GM06990 (cell line): ENCODE results near the gene LMTK2.
A peak's percentile ranks its signal among the peaks of the same experiment; 100 is the strongest.

ENCODE experiments used
- DNase-seq: peaks from one replicate; pipeline ENCODE4 v3.0.0-alpha.2; 2011; ENCODE audit not compliant: insufficient read length; ENCODE audit errors: extremely low read depth
- H3K27me3 ChIP-seq: replicated peaks from 2 replicates; pipeline ENCODE4 v1.6.0; 2011; ENCODE audit warnings: low read length; ENCODE audit not compliant: control insufficient read depth, insufficient read depth
- H3K36me3 ChIP-seq: 2 replicates; pipeline ENCODE4 v1.5.1; 2011; ENCODE audit warnings: low read length; ENCODE audit not compliant: control insufficient read depth, insufficient read depth
- H3K4me3 ChIP-seq: replicated peaks from 2 replicates; pipeline ENCODE4 v1.5.1; 2011; ENCODE audit warnings: low read depth, mild to moderate bottlenecking, control low read depth, low read length
- CTCF ChIP-seq: IDR thresholded peaks from 2 replicates; pipeline ENCODE4 v1.5.1; 2011; ENCODE audit warnings: low read length, control low read depth, mild to moderate bottlenecking, inconsistent platforms; ENCODE audit not compliant: insufficient read depth, poor library complexity, severe bottlenecking

Gene LMTK2

GRCh38 chr7:98137826-98138151 is 31.1 kb downstream of the LMTK2 start:
- no peak for TF ChIP-seq CTCF
- Histone ChIP-seq H3K4me3 (no peak overlapping the region), H3K36me3 (no peaks in the 10 kb centered on the region; the same call in 1 of the 2 replicates), H3K27me3 (no peaks in the 10 kb centered on the region)
- DNase-seq: peak; percentile 71

DNA sequence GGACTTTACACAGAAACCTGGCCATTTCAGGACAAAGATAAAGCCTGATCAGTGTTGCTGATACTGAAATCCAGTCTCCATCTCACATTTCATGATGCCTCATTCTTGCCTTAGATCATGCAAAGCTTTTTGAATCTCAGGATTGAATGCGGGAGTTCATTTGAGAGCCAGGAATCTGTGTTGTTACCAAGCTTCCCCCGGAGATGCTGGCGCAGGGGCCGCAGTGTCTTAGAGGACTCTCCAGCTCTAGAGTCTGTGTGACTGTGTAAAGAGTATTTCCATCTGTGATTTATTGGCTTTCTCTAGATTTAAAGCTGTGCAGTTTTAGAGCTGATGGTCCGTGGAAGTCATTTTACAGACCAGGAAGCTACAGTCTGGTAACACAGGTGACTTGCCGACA is 32.0 kb downstream of the LMTK2 start:
- Histone ChIP-seq H3K27me3 (no peaks in the 10 kb centered on the region), H3K4me3 (no peak overlapping the region), H3K36me3 (no peaks in the 10 kb centered on the region; the same call in 1 of the 2 replicates)
- DNase-seq: no peak
- TF ChIP-seq CTCF: no peak

DNA sequence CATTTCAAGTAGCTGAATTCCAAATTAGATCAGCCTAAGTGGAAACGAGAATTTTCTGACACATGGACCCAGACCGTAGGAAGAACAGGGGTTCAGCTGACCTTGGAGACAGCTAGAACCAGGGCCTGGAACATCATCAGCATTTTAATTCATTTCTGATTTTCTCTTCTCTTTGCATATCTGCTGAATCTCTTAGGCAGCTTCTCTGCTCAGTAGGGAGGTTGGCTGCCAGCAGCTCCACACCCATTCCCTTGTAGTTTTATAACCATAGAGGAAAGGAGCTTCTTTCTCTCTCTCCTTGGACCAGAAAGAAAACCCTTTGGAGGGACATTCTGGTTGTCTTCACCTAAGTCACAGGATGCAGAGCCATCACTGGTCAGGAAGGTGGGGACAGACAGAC is 36.0 kb downstream of the LMTK2 start:
- Histone ChIP-seq H3K27me3 (no peaks in the 10 kb centered on the region), H3K36me3 (no peaks in the 10 kb centered on the region; the same call in 1 of the 2 replicates), H3K4me3 (no peak overlapping the region)
- TF ChIP-seq CTCF: no peak
- no peak for DNase-seq

DNA sequence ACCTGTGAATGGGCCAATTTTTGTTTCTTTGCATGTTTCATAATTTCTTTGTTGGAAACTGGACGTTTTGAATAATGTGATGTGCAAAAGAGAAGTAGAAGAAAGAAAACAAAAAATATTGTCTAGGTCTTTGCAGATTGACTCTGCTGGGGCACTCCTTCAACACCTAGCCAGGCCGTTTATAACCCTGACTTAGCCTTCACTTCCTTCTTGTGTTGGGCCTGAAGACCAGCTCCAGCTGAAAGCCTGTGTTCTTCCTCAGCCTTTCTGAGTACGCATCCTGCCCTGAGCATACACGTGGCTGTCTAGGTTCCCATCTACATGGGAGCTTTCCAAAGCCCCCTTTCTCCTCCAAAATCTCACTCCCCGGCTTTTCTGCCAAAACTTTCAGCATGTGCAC is 41.9 kb downstream of the LMTK2 start:
- TF ChIP-seq CTCF: no peak
- peaks cover 2% of the 10 kb centered on the region for H3K36me3 ChIP-seq

GRCh38 chr7:98149116-98149692 is 42.5 kb downstream of the LMTK2 start:
- Histone ChIP-seq H3K36me3 (peaks cover 2% of the 10 kb centered on the region), H3K4me3 (no peak overlapping the region), H3K27me3 (no peaks in the 10 kb centered on the region)
- DNase-seq: no peak
- no peak for TF ChIP-seq CTCF

More for the DNA sequence above, 41.9 kb downstream of the LMTK2 start:
- Histone ChIP-seq H3K4me3 (no peak overlapping the region), H3K27me3 (no peaks in the 10 kb centered on the region)
- DNase-seq: no peak

GRCh38 chr7:98151884-98152283 is 45.2 kb downstream of the LMTK2 start:
- no peak for TF ChIP-seq CTCF
- no peak overlapping the region for H3K4me3 ChIP-seq
- DNase-seq: no peak
- H3K36me3 ChIP-seq: peaks cover 2% of the 10 kb centered on the region
- H3K27me3 ChIP-seq: no peaks in the 10 kb centered on the region
